HG02798 (cell line): ENCODE results near the gene CIAO2B.
"Not testable (repeated sequence)": the region's sequence is repeated elsewhere in the genome, so short reads cannot be mapped to it uniquely, and the experiment has no call there.

Source experiments
- ATAC-seq: cut with Tn5 transposase; IDR thresholded peaks from one replicate; pipeline ENCODE4 v1.9.1; 2021; ENCODE audit warnings: mild to moderate bottlenecking; ENCODE audit not compliant: unreplicated experiment, poor library complexity

Gene CIAO2B

GRCh38 chr16:66934138-66934838, at the start of gene CIAO2B:
Gene CIAO2B, minus strand, starts transcription at chr16:66934402. Its CDS starts 38 bp downstream, at chr16:66934364.
- ATAC-seq: peak; percentile 85

- no peak for ATAC-seq
Observed at GRCh38 chr16:66983033-66983432, 48.8 kb upstream of the CIAO2B start.

DNA sequence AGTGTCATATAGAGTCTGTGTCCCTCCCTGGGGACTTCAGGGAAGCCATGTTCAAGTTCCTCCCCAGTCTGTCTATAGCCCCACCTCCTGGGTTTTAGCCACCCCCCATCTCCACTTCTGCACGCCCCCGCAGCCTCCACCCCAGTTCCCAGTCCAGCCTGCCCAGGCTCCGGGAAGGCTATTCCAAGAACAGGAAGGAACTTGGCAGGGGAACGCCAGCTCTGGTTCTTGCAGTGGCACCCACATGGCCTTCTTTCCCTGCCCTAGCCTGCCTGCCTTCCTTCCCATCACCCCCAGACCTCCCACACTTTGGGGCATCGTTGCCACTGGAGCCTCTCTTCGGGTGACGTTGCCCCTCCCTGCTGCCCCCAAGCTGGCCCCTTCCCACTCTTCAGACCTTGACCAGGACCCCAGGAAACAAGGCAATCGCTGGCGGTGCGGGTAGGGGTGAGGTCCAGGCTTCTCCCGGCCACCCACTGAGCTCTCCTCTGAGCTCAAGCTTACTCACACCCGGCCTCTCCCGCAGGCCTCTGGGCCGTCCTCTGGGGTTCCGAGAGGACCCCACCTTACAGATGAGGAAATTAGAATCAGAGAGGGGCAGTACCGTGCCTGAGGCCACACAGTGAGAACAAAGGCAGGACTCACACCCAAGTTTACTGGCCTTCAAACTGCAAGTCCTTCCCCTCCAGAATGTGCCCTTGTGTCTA, 45.0 kb upstream of the CIAO2B start:
- ATAC-seq: no peak

- peak; percentile 89 for ATAC-seq
Observed at GRCh38 chr16:66977341-66978113, 43.3 kb upstream of the CIAO2B start.

DNA sequence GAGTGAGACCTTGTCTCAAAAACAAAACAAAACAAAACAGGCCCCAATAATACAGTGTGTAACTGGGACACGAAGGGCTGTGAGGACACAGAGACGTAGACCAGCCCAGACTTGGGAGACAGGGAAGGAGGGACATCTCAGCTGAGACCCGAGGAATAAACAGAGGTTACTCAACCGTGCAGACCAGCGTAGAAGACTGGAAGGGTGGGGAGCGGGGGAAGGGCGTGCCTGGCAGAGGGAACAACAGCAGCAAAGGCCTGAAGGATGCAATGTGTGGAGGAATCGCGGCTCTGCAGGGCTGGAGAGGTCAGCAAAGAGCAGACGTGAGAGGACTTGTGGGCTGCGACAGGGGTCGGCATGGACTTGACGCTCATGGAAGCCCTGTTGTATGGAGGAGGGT, 42.5 kb upstream of the CIAO2B start:
- ATAC-seq: no peak

- ATAC-seq: no peak
Observed at GRCh38 chr16:66975302-66975893, 41.2 kb upstream of the CIAO2B start.

DNA sequence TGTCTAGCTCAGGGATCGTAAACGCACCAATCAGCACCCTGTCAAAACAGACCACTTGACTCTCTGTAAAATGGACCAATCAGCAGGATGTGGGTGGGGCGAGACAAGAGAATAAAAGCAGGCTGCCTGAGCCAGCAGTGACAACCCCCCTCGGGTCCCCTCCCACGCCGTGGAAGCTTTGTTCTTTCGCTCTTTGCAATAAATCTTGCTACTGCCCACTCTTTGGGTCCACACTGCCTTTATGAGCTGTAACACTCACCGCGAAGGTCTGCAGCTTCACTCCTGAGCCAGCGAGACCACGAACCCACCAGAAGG, 40.7 kb upstream of the CIAO2B start:
- not testable (repeated sequence) for ATAC-seq

GRCh38 chr16:66974156-66974931, 40.1 kb upstream of the CIAO2B start:
- ATAC-seq: not testable (repeated sequence)

DNA sequence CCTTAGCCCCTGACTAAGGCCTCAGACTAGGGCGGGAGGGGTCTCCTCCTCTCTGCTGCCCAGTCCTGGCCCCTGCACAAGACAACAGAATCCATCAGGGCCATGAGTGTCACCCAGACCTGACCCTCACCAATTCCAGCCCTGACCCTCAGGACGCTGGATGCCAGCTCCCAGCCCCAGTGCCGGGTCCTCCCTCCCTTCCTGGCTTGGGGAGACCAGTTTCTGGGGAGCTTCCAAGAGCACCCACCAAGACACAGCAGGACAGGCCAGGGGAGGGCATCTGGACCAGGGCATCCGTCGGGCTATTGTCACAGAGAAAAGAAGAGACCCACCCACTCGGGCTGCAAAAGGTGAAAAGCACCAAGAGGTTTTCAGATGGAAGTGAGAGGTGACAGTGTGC, 39.5 kb upstream of the CIAO2B start:
- no peak for ATAC-seq

DNA sequence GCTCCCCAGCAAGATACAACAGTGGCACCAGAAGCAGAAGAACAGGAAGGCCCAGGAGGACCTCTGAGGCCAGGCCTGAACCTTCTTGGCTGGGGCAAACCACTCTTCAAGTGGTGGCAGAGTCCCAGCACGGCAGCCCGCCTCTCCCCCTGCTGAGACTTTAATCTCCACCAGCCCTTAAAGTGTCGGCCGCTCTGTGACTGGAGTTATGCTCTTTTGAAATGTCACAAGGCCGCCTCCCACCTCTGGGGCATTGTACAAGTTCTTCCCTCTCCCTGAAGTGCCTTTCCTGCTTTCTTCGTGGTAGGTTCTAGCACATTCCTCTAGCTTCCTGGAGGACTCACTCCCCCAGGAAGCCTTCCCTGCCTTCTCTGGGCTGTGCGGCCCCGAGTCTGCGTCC, 38.8 kb upstream of the CIAO2B start:
- no peak for ATAC-seq

GRCh38 chr16:66970775-66971720, 36.8 kb upstream of the CIAO2B start:
- no peak for ATAC-seq

DNA sequence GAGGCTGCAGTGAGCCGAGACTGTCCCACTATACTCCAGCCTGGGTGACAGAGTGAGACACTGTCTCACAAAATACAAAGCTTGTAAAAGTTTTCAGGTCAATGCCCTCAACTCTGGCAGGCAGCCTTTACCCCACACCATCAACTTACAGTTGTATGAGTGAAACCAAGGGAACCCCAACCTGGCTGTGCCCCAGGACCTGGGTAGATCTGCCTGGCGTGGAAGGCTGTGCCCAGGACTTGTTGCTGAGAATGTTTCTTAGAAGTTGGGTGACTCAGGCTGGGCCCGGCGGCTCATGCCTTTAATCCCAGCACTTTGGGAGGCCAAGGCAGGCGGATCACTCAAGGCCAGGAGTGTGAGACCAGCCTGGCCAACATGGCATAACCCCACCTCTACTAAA, 34.6 kb upstream of the CIAO2B start:
- ATAC-seq: no peak

- no peak for ATAC-seq
Observed at GRCh38 chr16:66964049-66964448, 29.8 kb upstream of the CIAO2B start.

GRCh38 chr16:66961914-66962313, 27.7 kb upstream of the CIAO2B start:
- no peak for ATAC-seq

DNA sequence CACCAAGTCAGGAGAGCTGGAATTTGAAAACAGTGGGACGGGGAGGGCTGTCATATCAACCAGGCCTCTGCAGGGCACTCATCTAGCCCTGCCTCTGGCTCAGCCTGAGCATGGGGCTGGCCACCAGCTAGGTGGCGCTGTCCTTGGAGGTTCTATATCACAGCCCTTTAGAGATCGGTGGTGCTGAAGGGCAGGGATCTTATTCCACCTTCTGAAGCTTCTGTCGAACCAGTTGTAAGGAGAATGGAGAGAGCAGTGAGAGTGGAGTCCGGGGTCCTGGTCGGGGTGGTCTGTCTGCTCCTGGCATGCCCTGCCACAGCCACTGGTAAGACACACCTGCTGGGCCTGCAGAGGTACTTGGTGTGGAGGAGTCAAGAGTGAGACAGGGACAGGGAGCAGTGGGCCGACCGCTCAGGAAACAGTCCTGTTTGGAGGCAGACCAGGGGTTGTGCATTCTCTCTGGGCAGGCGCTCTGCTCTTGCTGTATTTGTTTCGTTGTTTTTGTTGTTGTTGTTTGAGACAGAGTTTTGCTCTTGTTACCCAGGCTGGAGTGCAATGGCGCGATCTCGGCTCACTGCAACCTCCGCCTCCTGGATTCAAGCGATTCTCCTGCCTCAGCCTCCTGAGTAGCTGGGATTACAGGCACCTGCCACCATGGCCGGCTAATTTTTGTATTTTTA, 27.0 kb upstream of the CIAO2B start, which contains the start of gene CES3:
Gene CES3, plus strand, starts transcription at position 202 of the 680 bp plus-strand sequence. Its CDS starts 42 bp downstream, at position 244.
- peak; percentile 81 for ATAC-seq

- no peak for ATAC-seq
Observed at GRCh38 chr16:66960270-66960669, 26.1 kb upstream of the CIAO2B start.

DNA sequence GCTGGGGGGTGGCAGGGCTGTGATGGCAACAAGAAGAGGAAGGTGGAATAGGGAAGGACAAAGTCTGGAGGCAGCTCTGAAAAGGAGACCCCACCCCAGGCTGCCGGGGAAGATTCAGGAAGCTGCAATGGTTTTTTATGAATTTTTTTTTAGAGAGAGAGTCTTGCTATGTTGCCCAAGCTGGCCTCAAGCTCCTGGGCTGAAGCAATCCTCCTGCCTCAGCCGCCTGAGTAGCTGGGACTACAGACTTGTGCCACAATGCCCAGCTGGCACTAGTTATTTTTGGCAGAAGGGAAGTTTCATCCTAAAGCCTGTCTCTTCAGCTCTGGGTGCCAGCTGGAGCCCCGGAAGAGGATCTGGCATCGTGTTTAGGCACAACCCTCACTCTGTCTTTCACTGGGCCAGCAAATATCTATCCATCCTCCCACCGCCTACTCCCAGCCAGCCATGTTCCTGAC, 25.5 kb upstream of the CIAO2B start:
- no peak for ATAC-seq
